HEK293T (cell line): ENCODE results near the gene TVP23A.

ENCODE experiments used
- CTCF ChIA-PET: fragments of 350-600 bp; formaldehyde crosslinking; extraction: SDS; loops from one replicate; lab custom pipeline; 2021; ENCODE audit warnings: antibody characterized with exemption, inconsistent platforms; lab: Yijun Ruan, JAX
- POLR2A ChIA-PET: fragments of 350-600 bp; formaldehyde crosslinking; extraction: SDS; loops from one replicate; lab custom pipeline; 2020; ENCODE audit warnings: antibody characterized with exemption, inconsistent platforms; lab: Yijun Ruan, JAX
- DNase-seq: peaks from one replicate; pipeline ENCODE4 v3.0.0; 2012; ENCODE audit warnings: mixed read lengths; ENCODE audit errors: extremely low spot score
- ARNT ChIP-seq: fragments of 450-650 bp; IDR thresholded peaks from 2 replicates; pipeline ENCODE4 v1.6.1; 2017; ENCODE audit warnings: mild to moderate bottlenecking
- BHLHE40 ChIP-seq: fragments of 450-650 bp; IDR thresholded peaks from 2 replicates; pipeline ENCODE4 v1.6.1; 2016; ENCODE audit warnings: mild to moderate bottlenecking, moderate library complexity, borderline replicate concordance
- CTBP1 ChIP-seq: fragments of 450-650 bp; IDR thresholded peaks from 2 replicates; pipeline ENCODE4 v1.6.1; 2016; ENCODE audit warnings: borderline replicate concordance
- ELF4 ChIP-seq: fragments of 450-650 bp; IDR thresholded peaks from 2 replicates; pipeline ENCODE4 v1.6.1; 2017; ENCODE audit warnings: antibody characterized with exemption
- FOXA1 ChIP-seq: fragments of 450-650 bp; IDR thresholded peaks from 2 replicates; pipeline ENCODE4 v1.6.1; 2016; ENCODE audit warnings: mild to moderate bottlenecking
- FOXK2 ChIP-seq: fragments of 450-650 bp; IDR thresholded peaks from 2 replicates; pipeline ENCODE4 v1.6.1; 2016; ENCODE audit warnings: mild to moderate bottlenecking
- FOXM1 ChIP-seq: fragments of 450-650 bp; IDR thresholded peaks from 2 replicates; pipeline ENCODE4 v1.6.1; 2017; ENCODE audit warnings: mild to moderate bottlenecking, borderline replicate concordance
- HDGF ChIP-seq: fragments of 450-650 bp; IDR thresholded peaks from 2 replicates; pipeline ENCODE4 v1.6.1; 2017; ENCODE audit warnings: antibody characterized with exemption, borderline replicate concordance
- L3MBTL2 ChIP-seq: fragments of 450-650 bp; conservative IDR thresholded peaks from 2 replicates; pipeline ENCODE4 v1.6.1; 2016; ENCODE audit warnings: mild to moderate bottlenecking
- LEF1 ChIP-seq: fragments of 450-650 bp; IDR thresholded peaks from 2 replicates; pipeline ENCODE4 v1.6.1; 2017; ENCODE audit warnings: mild to moderate bottlenecking, borderline replicate concordance
- NFRKB ChIP-seq: fragments of 450-650 bp; IDR thresholded peaks from 2 replicates; pipeline ENCODE4 v1.6.1; 2016; ENCODE audit warnings: mild to moderate bottlenecking, moderate library complexity
- SP1 ChIP-seq: fragments of 450-650 bp; IDR thresholded peaks from 2 replicates; pipeline ENCODE4 v1.6.1; 2017
- SUZ12 ChIP-seq: fragments of 450-650 bp; IDR thresholded peaks from 2 replicates; pipeline ENCODE4 v1.6.1; 2016; ENCODE audit warnings: mild to moderate bottlenecking
- TARDBP ChIP-seq: fragments of 450-650 bp; IDR thresholded peaks from 2 replicates; pipeline ENCODE4 v1.6.1; 2016
- ZNF384 ChIP-seq: fragments of 450-650 bp; IDR thresholded peaks from 2 replicates; pipeline ENCODE4 v1.6.1; 2016
- TF ChIP-seq, protein P1 (sequence below): fragments of 450-650 bp; IDR thresholded peaks from 2 replicates; pipeline ENCODE4 v1.6.1; 2016

Gene TVP23A

DNA sequence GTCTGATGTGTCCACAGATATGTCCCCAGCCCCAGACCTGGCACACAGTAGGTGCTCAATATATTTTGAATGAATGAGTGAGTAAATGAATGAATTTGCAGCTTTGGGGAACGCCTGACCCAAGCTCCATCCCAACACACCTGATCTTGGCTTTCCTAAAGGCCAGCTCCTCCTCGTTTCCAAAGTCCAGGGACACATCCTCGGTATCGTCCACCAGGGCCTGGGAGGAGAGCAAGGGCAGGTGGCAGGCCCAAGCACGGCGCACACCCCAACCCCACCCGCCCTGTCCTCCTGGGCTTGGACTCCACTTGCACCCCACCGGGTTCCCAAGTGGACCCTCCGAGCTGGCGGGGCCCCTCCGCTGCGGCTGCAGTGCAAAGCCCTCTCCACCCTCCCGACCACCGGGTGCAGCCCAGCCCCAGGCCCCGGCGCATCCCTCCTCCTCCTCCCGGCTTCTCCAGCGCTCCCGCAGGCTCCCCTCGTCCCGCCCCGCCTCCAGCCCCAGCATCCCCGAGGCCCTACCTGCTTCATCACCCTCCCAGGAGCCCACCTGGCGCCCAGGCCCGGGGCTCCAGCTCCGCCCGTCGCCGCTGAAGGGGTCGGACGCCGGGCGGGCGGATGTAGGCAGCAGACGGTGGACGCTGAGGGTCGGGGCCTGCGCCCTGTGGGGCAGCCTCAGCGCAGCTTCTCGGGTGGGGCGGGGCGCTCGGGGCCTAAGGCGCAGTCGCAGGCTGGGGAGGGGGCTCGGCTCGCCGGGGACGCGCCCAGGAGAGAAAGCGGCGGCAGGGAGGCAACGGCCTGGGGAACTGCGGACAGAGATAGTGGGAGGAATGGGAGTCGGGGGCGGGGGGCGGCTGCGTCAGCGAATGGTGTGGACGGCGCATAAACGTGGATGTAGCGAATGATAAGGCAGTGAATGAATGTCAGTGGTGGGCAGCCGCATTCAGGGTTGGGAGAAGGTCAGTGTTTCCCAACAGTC, at the start of gene TVP23A:
Gene TVP23A, minus strand, starts transcription at position 832 of the 979 bp plus-strand sequence. Its CDS starts 301 bp downstream, at position 531.
- TF ChIP-seq, protein P1, sequence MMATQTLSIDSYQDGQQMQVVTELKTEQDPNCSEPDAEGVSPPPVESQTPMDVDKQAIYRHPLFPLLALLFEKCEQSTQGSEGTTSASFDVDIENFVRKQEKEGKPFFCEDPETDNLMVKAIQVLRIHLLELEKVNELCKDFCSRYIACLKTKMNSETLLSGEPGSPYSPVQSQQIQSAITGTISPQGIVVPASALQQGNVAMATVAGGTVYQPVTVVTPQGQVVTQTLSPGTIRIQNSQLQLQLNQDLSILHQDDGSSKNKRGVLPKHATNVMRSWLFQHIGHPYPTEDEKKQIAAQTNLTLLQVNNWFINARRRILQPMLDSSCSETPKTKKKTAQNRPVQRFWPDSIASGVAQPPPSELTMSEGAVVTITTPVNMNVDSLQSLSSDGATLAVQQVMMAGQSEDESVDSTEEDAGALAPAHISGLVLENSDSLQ, result no peak
- TF ChIP-seq FOXK2, result no peak
- TF ChIP-seq FOXM1, result no peak
- TF ChIP-seq TARDBP, result no peak
- TF ChIP-seq NFRKB, result no peak
- TF ChIP-seq ZNF384, result no peak
- no peak for TF ChIP-seq ARNT
- TF ChIP-seq BHLHE40, result no peak
- no peak for TF ChIP-seq ELF4
- no peak for TF ChIP-seq SUZ12
- no peak for TF ChIP-seq CTBP1
- no peak for TF ChIP-seq FOXA1
- TF ChIP-seq HDGF, result no peak
- no peak for TF ChIP-seq L3MBTL2
- no peak for TF ChIP-seq LEF1
- TF ChIP-seq SP1, result no peak
- ChIA-PET CTCF (no interaction called here), POLR2A (no interaction called here)
- DNase-seq, result no peak

DNA sequence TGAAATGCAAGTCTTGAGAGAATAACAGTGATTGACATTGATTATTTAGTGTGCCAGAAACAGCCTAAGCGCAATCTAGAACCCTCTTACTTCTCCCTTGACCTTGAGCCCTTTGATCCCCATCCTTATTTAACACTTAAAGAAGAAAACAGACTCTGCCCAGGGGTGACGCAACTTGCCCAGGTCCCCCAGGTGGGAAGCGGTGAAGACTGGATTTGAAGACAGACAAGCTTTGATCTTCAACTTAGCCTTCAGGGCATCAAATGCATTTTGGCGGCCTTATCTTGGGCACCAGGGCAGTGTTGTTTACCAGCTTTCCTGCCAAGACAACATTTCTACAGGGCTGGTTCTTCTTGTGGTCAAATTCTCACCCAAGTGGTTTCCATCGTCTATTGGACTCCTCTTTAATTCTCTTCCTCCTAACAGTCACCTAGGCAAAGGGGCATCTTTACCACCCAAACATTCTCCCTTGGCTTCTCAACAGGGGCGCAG, 49.6 kb upstream of the TVP23A start:
- CTCF ChIA-PET, result no interaction called here

DNA sequence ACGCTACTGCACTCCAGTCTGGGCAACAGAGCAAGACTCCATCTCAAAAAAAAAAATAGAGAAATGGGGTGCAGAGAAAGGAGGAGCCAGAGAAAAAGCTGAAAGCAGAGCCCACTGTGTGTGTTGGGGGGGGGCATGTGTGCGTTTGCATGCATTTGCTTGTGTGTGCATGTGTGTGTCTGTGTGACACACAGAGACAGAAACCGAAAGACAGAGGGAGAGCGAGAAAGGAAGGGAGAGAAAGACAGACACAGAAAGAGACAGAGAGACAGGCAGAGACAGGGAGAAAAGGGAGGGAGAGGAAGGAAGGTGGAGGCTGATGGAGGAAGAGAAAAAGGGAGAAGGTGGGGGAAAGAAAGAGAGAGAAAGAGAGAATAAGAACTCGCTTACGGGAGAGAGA, 48.6 kb upstream of the TVP23A start:
- ChIA-PET CTCF (no interaction called here), POLR2A (no interaction called here)
- DNase-seq, result no peak
- TF ChIP-seq ARNT, result no peak
- no peak for TF ChIP-seq CTBP1
- no peak for TF ChIP-seq SUZ12
- no peak for TF ChIP-seq LEF1
- TF ChIP-seq, protein P1, result no peak
- TF ChIP-seq FOXA1, result no peak
- no peak for TF ChIP-seq FOXK2
- TF ChIP-seq HDGF, result no peak
- TF ChIP-seq TARDBP, result no peak
- TF ChIP-seq FOXM1, result no peak
- TF ChIP-seq BHLHE40, result no peak
- TF ChIP-seq L3MBTL2, result no peak
- TF ChIP-seq SP1, result no peak
- TF ChIP-seq ELF4, result no peak
- no peak for TF ChIP-seq ZNF384
- no peak for TF ChIP-seq NFRKB

More for the DNA sequence above, 49.6 kb upstream of the TVP23A start:
- POLR2A ChIA-PET, result no interaction called here
- TF ChIP-seq SP1 (no peak), FOXK2 (no peak), HDGF (no peak), CTBP1 (no peak), ARNT (no peak), L3MBTL2 (no peak), LEF1 (no peak), NFRKB (no peak), ELF4 (no peak), SUZ12 (no peak), ZNF384 (no peak), FOXM1 (no peak), FOXA1 (no peak), BHLHE40 (no peak), TARDBP (no peak)
- TF ChIP-seq, protein P1, result no peak
- DNase-seq, result no peak

DNA sequence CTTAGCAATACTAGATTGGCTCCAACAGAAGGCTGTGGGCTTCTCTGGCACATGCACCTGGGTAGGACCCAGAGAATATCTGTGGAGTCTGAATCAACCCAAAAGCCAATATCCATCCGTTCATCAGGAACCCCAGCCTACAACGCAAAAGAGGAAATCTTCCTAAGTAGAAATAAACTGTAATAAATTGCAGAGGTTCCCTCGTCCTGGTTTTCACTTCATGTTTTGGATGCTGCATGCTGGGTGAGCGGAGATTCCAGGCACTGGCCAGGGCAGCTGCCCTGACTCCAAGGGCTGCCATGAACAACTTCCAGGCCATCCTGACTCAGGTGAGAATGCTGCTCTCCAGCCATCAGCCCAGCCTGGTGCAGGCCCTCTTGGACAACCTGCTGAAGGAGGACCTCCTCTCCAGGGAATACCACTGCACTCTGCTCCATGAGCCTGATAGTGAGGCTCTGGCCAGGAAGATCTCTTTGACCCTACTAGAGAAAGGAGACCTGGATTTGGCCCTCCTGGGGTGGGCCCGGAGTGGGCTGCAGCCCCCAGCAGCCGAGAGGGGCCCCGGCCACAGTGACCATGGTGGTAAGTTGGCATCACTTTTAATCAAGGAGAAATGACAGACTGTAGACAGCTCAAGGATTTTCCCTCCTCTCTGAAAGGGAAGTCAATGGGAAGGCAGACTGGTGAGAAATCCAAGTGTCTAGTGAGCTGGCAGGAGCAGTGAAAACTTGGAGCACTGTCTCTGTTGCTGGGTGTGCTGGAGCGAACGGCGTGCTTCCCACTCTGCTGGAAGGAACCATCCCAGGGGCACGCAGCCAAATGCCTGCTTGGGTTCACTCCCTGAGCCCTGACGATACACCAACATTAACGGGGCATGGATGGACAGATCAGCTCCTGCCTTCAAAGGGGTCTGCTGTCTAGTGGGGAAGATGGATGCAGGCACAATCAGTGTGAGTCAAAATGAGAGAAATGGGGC, 47.7 kb upstream of the TVP23A start:
- ChIA-PET CTCF (no interaction called here), POLR2A (no interaction called here)
- TF ChIP-seq FOXM1 (no peak), NFRKB (no peak), TARDBP (no peak)
- no peak for DNase-seq

DNA sequence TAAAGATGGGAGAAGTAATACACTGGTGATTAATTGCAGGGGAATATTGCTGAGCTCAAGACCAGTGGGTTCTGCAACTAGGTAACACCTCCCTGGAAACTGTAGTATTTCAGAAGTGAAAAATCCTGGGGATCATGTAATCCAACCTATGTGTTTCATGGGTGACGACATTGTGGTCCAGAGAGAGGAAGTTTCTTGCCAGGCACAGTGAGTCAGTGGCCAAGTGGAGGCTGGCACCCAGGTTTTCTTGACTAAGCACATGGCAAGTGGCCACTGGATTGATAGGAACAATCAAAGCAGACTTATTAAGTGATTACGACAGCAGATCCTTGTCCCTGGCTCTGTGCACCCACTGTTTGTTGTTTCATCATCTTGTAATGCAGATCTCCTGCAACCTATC, 43.8 kb upstream of the TVP23A start:
- CTCF ChIA-PET, result no interaction called here
- DNase-seq, result no peak
- TF ChIP-seq FOXM1 (no peak), LEF1 (no peak), L3MBTL2 (no peak), CTBP1 (no peak), HDGF (no peak), SP1 (no peak), ZNF384 (no peak), ARNT (no peak), FOXA1 (no peak), FOXK2 (no peak), SUZ12 (no peak), BHLHE40 (no peak), TARDBP (no peak), ELF4 (no peak), NFRKB (no peak)
- TF ChIP-seq, protein P1, result no peak
- POLR2A ChIA-PET, result no interaction called here
